CD4-positive, alpha-beta T cell treated with Interleukin-15 for 1 hour (primary cell): Measurements from ENCODE around the gene RAI14.

ENCODE experiments used
- DNase-seq: peaks from one replicate; pipeline ENCODE4 v3.0.0-alpha.2; 2020

The RAI14 gene

GRCh38 chr5:34680896-34681295 lies 24.8 kb downstream of the RAI14 start:
- no peak for DNase-seq

GRCh38 chr5:34682926-34683623 lies 26.9 kb downstream of the RAI14 start:
- no peak for DNase-seq

GRCh38 chr5:34684281-34684979 lies 28.3 kb downstream of the RAI14 start:
- no peak for DNase-seq

GRCh38 chr5:34684980-34685352 lies 28.8 kb downstream of the RAI14 start:
- DNase-seq = no peak

GRCh38 chr5:34685485-34686165 lies 29.5 kb downstream of the RAI14 start:
- no peak for DNase-seq

- DNase-seq = no peak
Observed at GRCh38 chr5:34686762-34687268, 30.7 kb downstream of the RAI14 start.

GRCh38 chr5:34687269-34688011 lies 31.3 kb downstream of the RAI14 start:
- no peak for DNase-seq

- DNase-seq = no peak
Observed at GRCh38 chr5:34688015-34688810, 32.1 kb downstream of the RAI14 start.

GRCh38 chr5:34690301-34690700 lies 34.2 kb downstream of the RAI14 start:
- no peak for DNase-seq

GRCh38 chr5:34690898-34691297 lies 34.8 kb downstream of the RAI14 start:
- DNase-seq = no peak

- DNase-seq = no peak
Observed at GRCh38 chr5:34691326-34691725, 35.2 kb downstream of the RAI14 start.

GRCh38 chr5:34692786-34693185 lies 36.7 kb downstream of the RAI14 start:
- no peak for DNase-seq

- DNase-seq = no peak
Observed at GRCh38 chr5:34694012-34694411, 37.9 kb downstream of the RAI14 start.

GRCh38 chr5:34694685-34695084 lies 38.6 kb downstream of the RAI14 start:
- no peak for DNase-seq

- DNase-seq = no peak
Observed at GRCh38 chr5:34695275-34696027, 39.3 kb downstream of the RAI14 start.

- DNase-seq = no peak
Observed at GRCh38 chr5:34697308-34698108, 41.4 kb downstream of the RAI14 start.

GRCh38 chr5:34698109-34698419 lies 41.9 kb downstream of the RAI14 start:
- no peak for DNase-seq

- no peak for DNase-seq
Observed at GRCh38 chr5:34698754-34699153, 42.6 kb downstream of the RAI14 start.

GRCh38 chr5:34699155-34700077 lies 43.3 kb downstream of the RAI14 start:
- no peak for DNase-seq

- no peak for DNase-seq
Observed at GRCh38 chr5:34700078-34700452, 43.9 kb downstream of the RAI14 start.
